ENCODE measurements around the gene WNT3A.

The WNT3A gene

DNA sequence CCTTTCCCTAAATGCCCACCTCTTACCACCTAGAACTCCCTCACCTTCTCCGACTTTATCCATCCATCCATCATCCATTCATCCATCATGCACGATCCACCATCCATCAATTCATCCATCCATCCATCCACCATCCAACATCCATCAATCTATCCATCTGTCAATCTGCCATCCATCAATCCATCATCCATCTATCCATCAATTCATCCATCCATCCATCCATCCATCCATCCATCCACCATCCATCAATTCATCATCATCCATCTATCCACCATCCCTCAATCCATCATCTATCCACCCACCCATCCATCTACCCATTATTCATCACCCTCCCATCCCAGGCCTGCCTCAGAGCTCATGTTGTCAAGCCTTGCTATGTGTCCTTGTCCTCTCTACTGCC, 34.5 kb downstream of the WNT3A start:
- CTCF ChIA-PET, result interaction anchor here (0.7 kb wide), 1 partner anchor 43 kb away, joined by 5 read pairs; no protein-coding TSS in a partner anchor
- Histone ChIP-seq H3K27ac (ENCODE audit: extremely low read depth, low read depth, low read length) (no peak overlapping the region), H3K36me3 (ENCODE audit: control insufficient read depth in 2 of 2, insufficient read depth in 1 of 2, low read length in 2 of 2) (no peaks in the 10 kb centered on the region), H3K9me3 (ENCODE audit: control insufficient read depth, insufficient read depth, low read depth, low read length) (no peaks in the 10 kb centered on the region), H3K4me3 (ENCODE audit: low read depth, low read length) (no peak overlapping the region), H3K4me1 (ENCODE audit: control insufficient read depth, insufficient read depth, low read length) (no peaks in the 10 kb centered on the region)
- POLR2A ChIA-PET, result no interaction called here
- TF ChIP-seq ZIC2 (tag by site-specific recombination; IDR thresholded peaks at IDR 0.05) (no peak), ZNF600 (tag by site-specific recombination; IDR thresholded peaks at IDR 0.05) (peak; percentile 24; the same call in 1 of the 2 replicates), ZNF366 (tag by site-specific recombination; conservative IDR thresholded peaks at IDR 0.05) (peak; percentile 99), ZNF157 (tag by site-specific recombination; IDR thresholded peaks at IDR 0.05) (0 out of 2 replicates have a peak, but pooled peaks have one; percentile 25), ZNF473 (tag by site-specific recombination; IDR thresholded peaks at IDR 0.05) (peak; percentile 88; the same call in 1 of the 2 replicates), ZSCAN23 (tag by site-specific recombination; IDR thresholded peaks at IDR 0.05) (no peak), ZNF24 (tag by site-specific recombination; IDR thresholded peaks at IDR 0.05) (no peak), ZNF274 (IDR thresholded peaks at IDR 0.05; ENCODE audit: low read length) (no peak), ZNF274 (tag by site-specific recombination; IDR thresholded peaks at IDR 0.05; ENCODE audit: borderline replicate concordance) (0 out of 2 replicates have a peak, but pooled peaks have one; percentile 39), ZNF239 (tag by site-specific recombination; IDR thresholded peaks at IDR 0.05) (peak; percentile 46; the same call in 1 of the 2 replicates), ZNF10 (tag by site-specific recombination; IDR thresholded peaks at IDR 0.05) (no peak), ZNF571 (tag by site-specific recombination; IDR thresholded peaks at IDR 0.05) (peak; percentile 79; the same call in 1 of the 2 replicates), ZNF785 (tag by site-specific recombination; IDR thresholded peaks at IDR 0.05) (peak; percentile 56; the same call in 1 of the 2 replicates), ZBTB7A (tag by site-specific recombination; IDR thresholded peaks at IDR 0.05; ENCODE audit: low read depth) (peak; percentile 71; the same call in 1 of the 2 replicates), ZNF423 (tag by site-specific recombination; IDR thresholded peaks at IDR 0.05) (no peak), ZNF133 (tag by site-specific recombination; IDR thresholded peaks at IDR 0.05) (no peak), ZNF654 (tag by site-specific recombination; IDR thresholded peaks at IDR 0.05; ENCODE audit: low read depth) (no peak), ZNF341 (tag by site-specific recombination; IDR thresholded peaks at IDR 0.05; ENCODE audit: low read depth) (no peak), ZNF311 (tag by site-specific recombination; IDR thresholded peaks at IDR 0.05; ENCODE audit: borderline replicate concordance) (peak; percentile 89; the same call in 1 of the 2 replicates), ZNF521 (tag by site-specific recombination; IDR thresholded peaks at IDR 0.05) (0 out of 2 replicates have a peak, but pooled peaks have one; percentile 90), ZNF677 (tag by site-specific recombination; IDR thresholded peaks at IDR 0.05) (no peak)
- TF ChIP-seq, protein P1, sequence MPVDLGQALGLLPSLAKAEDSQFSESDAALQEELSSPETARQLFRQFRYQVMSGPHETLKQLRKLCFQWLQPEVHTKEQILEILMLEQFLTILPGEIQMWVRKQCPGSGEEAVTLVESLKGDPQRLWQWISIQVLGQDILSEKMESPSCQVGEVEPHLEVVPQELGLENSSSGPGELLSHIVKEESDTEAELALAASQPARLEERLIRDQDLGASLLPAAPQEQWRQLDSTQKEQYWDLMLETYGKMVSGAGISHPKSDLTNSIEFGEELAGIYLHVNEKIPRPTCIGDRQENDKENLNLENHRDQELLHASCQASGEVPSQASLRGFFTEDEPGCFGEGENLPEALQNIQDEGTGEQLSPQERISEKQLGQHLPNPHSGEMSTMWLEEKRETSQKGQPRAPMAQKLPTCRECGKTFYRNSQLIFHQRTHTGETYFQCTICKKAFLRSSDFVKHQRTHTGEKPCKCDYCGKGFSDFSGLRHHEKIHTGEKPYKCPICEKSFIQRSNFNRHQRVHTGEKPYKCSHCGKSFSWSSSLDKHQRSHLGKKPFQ (tag by site-specific recombination; IDR thresholded peaks at IDR 0.05), result no peak
- TF ChIP-seq, protein P2, sequence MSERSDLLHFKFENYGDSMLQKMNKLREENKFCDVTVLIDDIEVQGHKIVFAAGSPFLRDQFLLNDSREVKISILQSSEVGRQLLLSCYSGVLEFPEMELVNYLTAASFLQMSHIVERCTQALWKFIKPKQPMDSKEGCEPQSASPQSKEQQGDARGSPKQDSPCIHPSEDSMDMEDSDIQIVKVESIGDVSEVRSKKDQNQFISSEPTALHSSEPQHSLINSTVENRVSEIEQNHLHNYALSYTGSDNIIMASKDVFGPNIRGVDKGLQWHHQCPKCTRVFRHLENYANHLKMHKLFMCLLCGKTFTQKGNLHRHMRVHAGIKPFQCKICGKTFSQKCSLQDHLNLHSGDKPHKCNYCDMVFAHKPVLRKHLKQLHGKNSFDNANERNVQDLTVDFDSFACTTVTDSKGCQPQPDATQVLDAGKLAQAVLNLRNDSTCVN (tag by site-specific recombination; optimal IDR thresholded peaks at IDR 0.05), result peak; percentile 8
- TF ChIP-seq, protein P3, sequence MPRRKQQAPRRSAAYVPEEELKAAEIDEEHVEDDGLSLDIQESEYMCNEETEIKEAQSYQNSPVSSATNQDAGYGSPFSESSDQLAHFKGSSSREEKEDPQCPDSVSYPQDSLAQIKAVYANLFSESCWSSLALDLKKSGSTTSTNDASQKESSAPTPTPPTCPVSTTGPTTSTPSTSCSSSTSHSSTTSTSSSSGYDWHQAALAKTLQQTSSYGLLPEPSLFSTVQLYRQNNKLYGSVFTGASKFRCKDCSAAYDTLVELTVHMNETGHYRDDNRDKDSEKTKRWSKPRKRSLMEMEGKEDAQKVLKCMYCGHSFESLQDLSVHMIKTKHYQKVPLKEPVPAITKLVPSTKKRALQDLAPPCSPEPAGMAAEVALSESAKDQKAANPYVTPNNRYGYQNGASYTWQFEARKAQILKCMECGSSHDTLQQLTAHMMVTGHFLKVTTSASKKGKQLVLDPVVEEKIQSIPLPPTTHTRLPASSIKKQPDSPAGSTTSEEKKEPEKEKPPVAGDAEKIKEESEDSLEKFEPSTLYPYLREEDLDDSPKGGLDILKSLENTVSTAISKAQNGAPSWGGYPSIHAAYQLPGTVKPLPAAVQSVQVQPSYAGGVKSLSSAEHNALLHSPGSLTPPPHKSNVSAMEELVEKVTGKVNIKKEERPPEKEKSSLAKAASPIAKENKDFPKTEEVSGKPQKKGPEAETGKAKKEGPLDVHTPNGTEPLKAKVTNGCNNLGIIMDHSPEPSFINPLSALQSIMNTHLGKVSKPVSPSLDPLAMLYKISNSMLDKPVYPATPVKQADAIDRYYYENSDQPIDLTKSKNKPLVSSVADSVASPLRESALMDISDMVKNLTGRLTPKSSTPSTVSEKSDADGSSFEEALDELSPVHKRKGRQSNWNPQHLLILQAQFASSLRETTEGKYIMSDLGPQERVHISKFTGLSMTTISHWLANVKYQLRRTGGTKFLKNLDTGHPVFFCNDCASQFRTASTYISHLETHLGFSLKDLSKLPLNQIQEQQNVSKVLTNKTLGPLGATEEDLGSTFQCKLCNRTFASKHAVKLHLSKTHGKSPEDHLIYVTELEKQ (tag by site-specific recombination; IDR thresholded peaks at IDR 0.05; ENCODE audit: borderline replicate concordance), result peak; percentile 93; the same call in 1 of the 2 replicates
- TF ChIP-seq, protein P4, sequence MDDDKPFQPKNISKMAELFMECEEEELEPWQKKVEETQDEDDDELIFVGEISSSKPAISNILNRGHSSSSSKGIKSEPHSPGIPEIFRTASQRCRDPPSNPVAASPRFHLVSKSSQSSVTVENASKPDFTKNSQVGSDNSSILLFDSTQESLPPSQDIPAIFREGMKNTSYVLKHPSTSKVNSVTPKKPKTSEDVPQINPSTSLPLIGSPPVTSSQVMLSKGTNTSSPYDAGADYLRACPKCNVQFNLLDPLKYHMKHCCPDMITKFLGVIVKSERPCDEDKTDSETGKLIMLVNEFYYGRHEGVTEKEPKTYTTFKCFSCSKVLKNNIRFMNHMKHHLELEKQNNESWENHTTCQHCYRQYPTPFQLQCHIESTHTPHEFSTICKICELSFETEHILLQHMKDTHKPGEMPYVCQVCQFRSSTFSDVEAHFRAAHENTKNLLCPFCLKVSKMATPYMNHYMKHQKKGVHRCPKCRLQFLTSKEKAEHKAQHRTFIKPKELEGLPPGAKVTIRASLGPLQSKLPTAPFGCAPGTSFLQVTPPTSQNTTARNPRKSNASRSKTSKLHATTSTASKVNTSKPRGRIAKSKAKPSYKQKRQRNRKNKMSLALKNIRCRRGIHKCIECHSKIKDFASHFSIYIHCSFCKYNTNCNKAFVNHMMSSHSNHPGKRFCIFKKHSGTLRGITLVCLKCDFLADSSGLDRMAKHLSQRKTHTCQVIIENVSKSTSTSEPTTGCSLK (tag by site-specific recombination; IDR thresholded peaks at IDR 0.05), result no peak
- TF ChIP-seq, protein P5, sequence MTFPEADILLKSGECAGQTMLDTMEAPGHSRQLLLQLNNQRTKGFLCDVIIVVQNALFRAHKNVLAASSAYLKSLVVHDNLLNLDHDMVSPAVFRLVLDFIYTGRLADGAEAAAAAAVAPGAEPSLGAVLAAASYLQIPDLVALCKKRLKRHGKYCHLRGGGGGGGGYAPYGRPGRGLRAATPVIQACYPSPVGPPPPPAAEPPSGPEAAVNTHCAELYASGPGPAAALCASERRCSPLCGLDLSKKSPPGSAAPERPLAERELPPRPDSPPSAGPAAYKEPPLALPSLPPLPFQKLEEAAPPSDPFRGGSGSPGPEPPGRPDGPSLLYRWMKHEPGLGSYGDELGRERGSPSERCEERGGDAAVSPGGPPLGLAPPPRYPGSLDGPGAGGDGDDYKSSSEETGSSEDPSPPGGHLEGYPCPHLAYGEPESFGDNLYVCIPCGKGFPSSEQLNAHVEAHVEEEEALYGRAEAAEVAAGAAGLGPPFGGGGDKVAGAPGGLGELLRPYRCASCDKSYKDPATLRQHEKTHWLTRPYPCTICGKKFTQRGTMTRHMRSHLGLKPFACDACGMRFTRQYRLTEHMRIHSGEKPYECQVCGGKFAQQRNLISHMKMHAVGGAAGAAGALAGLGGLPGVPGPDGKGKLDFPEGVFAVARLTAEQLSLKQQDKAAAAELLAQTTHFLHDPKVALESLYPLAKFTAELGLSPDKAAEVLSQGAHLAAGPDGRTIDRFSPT (tag by site-specific recombination; IDR thresholded peaks at IDR 0.05), result no peak
